OCI-M2 (cell line): Measurements from ENCODE around the gene PLEKHG2.
A peak's percentile ranks its signal among the peaks of the same experiment; 100 is the strongest.
"Not testable (repeated sequence)": the region's sequence is repeated elsewhere in the genome, so short reads cannot be mapped to it uniquely, and the experiment has no call there.

Source experiments
- DNase-seq: peaks from one replicate; lab custom pipeline; 2025; ENCODE audit not compliant: unreplicated experiment; lab: John Stamatoyannopoulos, UW

The PLEKHG2 gene

GRCh38 chr19:39444598-39445195 is 32.2 kb downstream of the PLEKHG2 start:
- DNase-seq = no peak

GRCh38 chr19:39445196-39446111 is 33.0 kb downstream of the PLEKHG2 start, which contains the start of gene SUPT5H:
TSS of gene SUPT5H (plus strand) at chr19:39445582. CDS start at chr19:39445891, 309 bp downstream.
- DNase-seq = peak; percentile 97

GRCh38 chr19:39446365-39447084 is 34.1 kb downstream of the PLEKHG2 start:
- no peak for DNase-seq

GRCh38 chr19:39448271-39448670 is 35.8 kb downstream of the PLEKHG2 start:
- no peak for DNase-seq

- no peak for DNase-seq
These were observed 36.8 kb downstream of the PLEKHG2 start for GRCh38 chr19:39449116-39449797.

- not testable (repeated sequence) for DNase-seq
These were observed 38.8 kb downstream of the PLEKHG2 start for GRCh38 chr19:39451257-39451656.

- no peak for DNase-seq
These were observed 50.9 kb downstream of the PLEKHG2 start for GRCh38 chr19:39463403-39463802.

- no peak for DNase-seq
These were observed 53.7 kb downstream of the PLEKHG2 start for GRCh38 chr19:39465956-39466747.

- no peak for DNase-seq
These were observed 55.5 kb downstream of the PLEKHG2 start for GRCh38 chr19:39467941-39468340.

- no peak for DNase-seq
These were observed 56.6 kb downstream of the PLEKHG2 start for GRCh38 chr19:39469036-39469435.

GRCh38 chr19:39469567-39469966 is 57.1 kb downstream of the PLEKHG2 start:
- DNase-seq = no peak

- DNase-seq = no peak
These were observed 58.4 kb downstream of the PLEKHG2 start for GRCh38 chr19:39470724-39471339.

- DNase-seq = no peak
These were observed 59.5 kb downstream of the PLEKHG2 start for GRCh38 chr19:39471756-39472536.

- no peak for DNase-seq
These were observed 60.4 kb downstream of the PLEKHG2 start for GRCh38 chr19:39472746-39473442.

- no peak for DNase-seq
These were observed 61.0 kb downstream of the PLEKHG2 start for GRCh38 chr19:39473443-39473960.

GRCh38 chr19:39474139-39474620 is 61.7 kb downstream of the PLEKHG2 start:
- DNase-seq = peak; percentile 38

- no peak for DNase-seq
These were observed 63.3 kb downstream of the PLEKHG2 start for GRCh38 chr19:39475748-39476147.
